Loucy (cell line): ENCODE results near the gene LRIG1.

Experiments used
- H2AFZ ChIP-seq: fragments of 200-600 bp; sonication (generic); 2 replicates; pipeline ENCODE4 v1.6.0; 2016; ENCODE audit warnings: antibody characterized with exemption, mild to moderate bottlenecking, low read length, moderate library complexity
- H3F3A ChIP-seq: fragments of 200-600 bp; 2 replicates; pipeline ENCODE4 v1.6.0; 2016; ENCODE audit warnings: antibody characterized with exemption, low read depth, mild to moderate bottlenecking
- H3K27me3 ChIP-seq: fragments of 200-600 bp; sonication (generic); 2 replicates; pipeline ENCODE4 v1.6.1; 2014; ENCODE audit warnings: low read length, mild to moderate bottlenecking; ENCODE audit not compliant: insufficient read depth, poor library complexity, severe bottlenecking
- H3K36me3 ChIP-seq: fragments of 200-600 bp; sonication (generic); 2 replicates; pipeline ENCODE4 v1.6.1; 2016; ENCODE audit warnings: low read length; ENCODE audit not compliant: insufficient read depth
- H3K4me1 ChIP-seq: fragments of 200-600 bp; sonication (generic); 2 replicates; pipeline ENCODE4 v1.5.1; 2014; ENCODE audit warnings: low read length, mild to moderate bottlenecking; ENCODE audit not compliant: insufficient read depth, poor library complexity, severe bottlenecking
- H3K4me2 ChIP-seq: fragments of 200-600 bp; sonication (generic); 2 replicates; pipeline ENCODE4 v1.6.0; 2014; ENCODE audit warnings: antibody characterized with exemption, low read length, low read depth, mild to moderate bottlenecking; ENCODE audit not compliant: poor library complexity, severe bottlenecking
- H3K4me3 ChIP-seq: fragments of 200-600 bp; sonication (generic); 2 replicates; pipeline ENCODE4 v1.5.1; 2014; ENCODE audit warnings: low read length, mild to moderate bottlenecking, mixed read lengths; ENCODE audit not compliant: poor library complexity, severe bottlenecking
- H3K79me2 ChIP-seq: fragments of 200-600 bp; sonication (generic); 2 replicates; pipeline ENCODE4 v1.6.1; 2014; ENCODE audit warnings: low read length; ENCODE audit not compliant: insufficient read depth
- H3K9ac ChIP-seq: fragments of 200-600 bp; sonication (generic); 2 replicates; pipeline ENCODE4 v1.6.0; 2014; ENCODE audit warnings: mild to moderate bottlenecking, low read depth, low read length, moderate library complexity; ENCODE audit not compliant: poor library complexity, severe bottlenecking
- H3K9me2 ChIP-seq: fragments of 200-600 bp; sonication (generic); replicated peaks from 2 replicates; pipeline ENCODE4 v1.6.1; 2016; ENCODE audit warnings: low read depth, low read length, mixed read lengths
- H3K9me3 ChIP-seq: fragments of 200-600 bp; sonication (generic); 2 replicates; pipeline ENCODE4 v1.6.1; 2014; ENCODE audit warnings: mild to moderate bottlenecking, antibody characterized with exemption, low read length, low read depth; ENCODE audit not compliant: insufficient read depth
- H4K20me1 ChIP-seq: fragments of 200-600 bp; sonication (generic); 2 replicates; pipeline ENCODE4 v1.6.0; 2014; ENCODE audit warnings: antibody characterized with exemption, low read length, mild to moderate bottlenecking; ENCODE audit not compliant: insufficient read depth, poor library complexity, severe bottlenecking
- EZH2phosphoT487 ChIP-seq: fragments of 200-600 bp; IDR thresholded peaks from 2 replicates; pipeline ENCODE4 v1.6.1; 2018; ENCODE audit warnings: antibody characterized with exemption, mild to moderate bottlenecking, moderate library complexity, borderline replicate concordance
- TF ChIP-seq, protein P1 (sequence below): fragments of 200-600 bp; sonication (generic); conservative IDR thresholded peaks from 2 replicates; pipeline ENCODE4 v1.5.1; 2014; ENCODE audit warnings: mild to moderate bottlenecking, antibody characterized with exemption, low read length

The LRIG1 gene

DNA sequence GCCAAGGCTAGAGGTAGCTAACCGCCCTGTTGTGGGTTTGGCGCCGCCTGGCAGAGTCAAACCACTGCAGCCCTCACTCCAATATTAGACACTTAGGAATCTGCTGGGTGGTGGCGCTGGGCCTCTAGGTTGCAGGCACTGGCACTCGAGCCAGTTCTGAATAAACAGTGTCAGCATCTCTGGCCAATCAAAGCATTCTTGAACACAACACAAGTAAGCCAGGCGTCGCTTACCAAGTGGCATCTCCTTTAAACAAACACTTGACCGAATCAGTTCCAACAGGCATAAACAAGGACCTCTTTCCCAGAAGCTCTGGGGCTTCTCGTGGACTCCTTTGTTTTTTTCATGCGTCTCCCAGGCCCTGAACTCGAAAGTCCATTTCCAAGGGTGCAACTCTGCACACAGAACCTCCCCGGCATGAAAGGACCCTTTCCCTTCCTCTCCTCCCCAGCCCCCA, 82.3 kb downstream of the LRIG1 start:
- Histone ChIP-seq H3F3A (no peaks in the 10 kb centered on the region), H3K9ac (no peak overlapping the region), H3K4me1 (peaks cover 20% of the 10 kb centered on the region), H3K36me3 (peaks cover 47% of the 10 kb centered on the region), H2AFZ (no peak overlapping the region), H3K4me3 (no peak overlapping the region), H3K9me3 (peaks cover 15% of the 10 kb centered on the region; the same call in 1 of the 2 replicates), H3K4me2 (no peak overlapping the region), H3K79me2 (peaks cover 56% of the 10 kb centered on the region), H4K20me1 (no peaks in the 10 kb centered on the region), H3K27me3 (no peaks in the 10 kb centered on the region), H3K9me2 (no peaks in the 10 kb centered on the region)
- TF ChIP-seq, protein P1, sequence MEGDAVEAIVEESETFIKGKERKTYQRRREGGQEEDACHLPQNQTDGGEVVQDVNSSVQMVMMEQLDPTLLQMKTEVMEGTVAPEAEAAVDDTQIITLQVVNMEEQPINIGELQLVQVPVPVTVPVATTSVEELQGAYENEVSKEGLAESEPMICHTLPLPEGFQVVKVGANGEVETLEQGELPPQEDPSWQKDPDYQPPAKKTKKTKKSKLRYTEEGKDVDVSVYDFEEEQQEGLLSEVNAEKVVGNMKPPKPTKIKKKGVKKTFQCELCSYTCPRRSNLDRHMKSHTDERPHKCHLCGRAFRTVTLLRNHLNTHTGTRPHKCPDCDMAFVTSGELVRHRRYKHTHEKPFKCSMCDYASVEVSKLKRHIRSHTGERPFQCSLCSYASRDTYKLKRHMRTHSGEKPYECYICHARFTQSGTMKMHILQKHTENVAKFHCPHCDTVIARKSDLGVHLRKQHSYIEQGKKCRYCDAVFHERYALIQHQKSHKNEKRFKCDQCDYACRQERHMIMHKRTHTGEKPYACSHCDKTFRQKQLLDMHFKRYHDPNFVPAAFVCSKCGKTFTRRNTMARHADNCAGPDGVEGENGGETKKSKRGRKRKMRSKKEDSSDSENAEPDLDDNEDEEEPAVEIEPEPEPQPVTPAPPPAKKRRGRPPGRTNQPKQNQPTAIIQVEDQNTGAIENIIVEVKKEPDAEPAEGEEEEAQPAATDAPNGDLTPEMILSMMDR = no peak
- TF ChIP-seq EZH2phosphoT487 = no peak

DNA sequence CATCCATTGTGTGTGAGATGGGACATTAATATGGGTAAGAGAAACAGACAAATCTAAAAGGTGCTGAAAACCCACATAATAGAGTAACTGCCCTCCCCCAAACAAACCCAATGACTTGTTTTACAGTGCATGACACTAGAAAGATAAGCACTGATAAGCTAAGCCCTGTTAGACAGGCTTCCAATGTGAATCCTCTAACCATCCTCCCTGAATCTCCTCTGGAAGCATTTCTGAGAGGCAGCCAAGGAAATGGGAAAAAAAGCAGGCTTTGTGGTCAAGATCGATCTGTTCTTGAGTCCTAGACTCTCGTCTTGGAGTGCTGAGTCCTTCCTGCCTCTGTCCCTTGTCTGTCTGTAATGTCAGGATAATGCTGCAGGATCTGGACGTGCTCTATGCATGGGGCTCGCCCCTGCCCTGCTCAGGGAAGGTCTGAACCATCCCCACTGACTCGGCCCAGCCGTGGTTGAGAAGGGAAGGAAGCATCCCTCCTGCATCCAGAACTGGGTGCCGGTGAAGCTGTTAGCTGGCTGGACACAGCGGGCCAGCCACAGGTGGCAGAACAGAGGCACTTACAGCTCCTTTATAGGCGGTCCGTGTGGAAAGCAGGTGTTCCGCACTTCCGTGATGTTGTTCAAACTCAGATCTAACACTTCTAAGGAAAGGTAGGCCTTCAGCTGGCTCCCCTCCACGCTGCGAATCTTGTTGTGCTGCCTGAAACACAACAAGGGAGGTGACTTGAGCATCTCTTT, 84.1 kb downstream of the LRIG1 start:
- no peak overlapping the region for H3K4me3 ChIP-seq
- H3K9ac ChIP-seq = no peak overlapping the region
- H3K4me1 ChIP-seq = peaks cover 20% of the 10 kb centered on the region
- peaks cover 9% of the 10 kb centered on the region; the same call in 1 of the 2 replicates for H3K9me3 ChIP-seq
- TF ChIP-seq, protein P1 = no peak
- no peak for TF ChIP-seq EZH2phosphoT487
- no peaks in the 10 kb centered on the region for H3K27me3 ChIP-seq
- no peaks in the 10 kb centered on the region for H3K9me2 ChIP-seq
- no peaks in the 10 kb centered on the region for H3F3A ChIP-seq
- H4K20me1 ChIP-seq = no peaks in the 10 kb centered on the region
- peaks cover 62% of the 10 kb centered on the region for H3K36me3 ChIP-seq
- no peak overlapping the region for H2AFZ ChIP-seq
- peaks cover 51% of the 10 kb centered on the region for H3K79me2 ChIP-seq
- H3K4me2 ChIP-seq = no peak overlapping the region

DNA sequence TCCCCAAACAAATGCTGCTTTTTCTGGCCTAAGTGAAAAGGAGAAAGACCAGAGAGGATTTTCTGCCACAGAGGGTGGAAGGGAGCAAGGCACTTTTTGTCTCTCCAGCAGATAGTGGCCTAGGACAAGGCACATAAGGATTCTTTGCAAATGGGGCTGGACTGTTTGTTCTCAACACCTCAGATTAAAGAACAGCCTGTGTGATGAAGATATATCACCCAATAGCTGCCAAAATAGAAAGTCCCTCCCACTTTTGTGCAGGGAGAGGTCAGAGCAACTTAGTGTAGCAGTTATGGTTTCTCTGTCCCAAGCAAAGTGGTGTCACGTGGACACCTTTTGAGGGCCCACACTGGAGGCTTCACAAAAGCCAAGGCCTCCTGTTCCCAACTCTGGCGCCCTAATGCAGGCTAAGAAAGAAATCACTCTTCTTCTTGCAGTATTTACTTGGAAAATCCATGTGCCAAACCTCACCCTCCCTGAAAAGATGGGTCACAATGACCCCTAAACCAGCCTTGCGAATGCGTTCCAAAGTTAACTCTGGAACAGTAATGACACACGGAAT, 84.9 kb downstream of the LRIG1 start:
- no peak overlapping the region for H2AFZ ChIP-seq
- peaks cover 68% of the 10 kb centered on the region for H3K36me3 ChIP-seq
- peaks cover 6% of the 10 kb centered on the region; the same call in 1 of the 2 replicates for H3K9me3 ChIP-seq
- peaks cover 51% of the 10 kb centered on the region for H3K79me2 ChIP-seq
- no peak for TF ChIP-seq EZH2phosphoT487
- TF ChIP-seq, protein P1 = no peak
- H3K9ac ChIP-seq = no peak overlapping the region
- H3F3A ChIP-seq = no peaks in the 10 kb centered on the region
- no peaks in the 10 kb centered on the region for H3K9me2 ChIP-seq
- H3K4me2 ChIP-seq = no peak overlapping the region
- no peaks in the 10 kb centered on the region for H3K27me3 ChIP-seq
- H3K4me1 ChIP-seq = peaks cover 25% of the 10 kb centered on the region
- H3K4me3 ChIP-seq = no peak overlapping the region
- no peaks in the 10 kb centered on the region for H4K20me1 ChIP-seq
